ENCODE results near the gene CTNNB1.

The CTNNB1 gene

GRCh38 chr3:41220906-41221677, 21.8 kb downstream of the CTNNB1 start:
- DNase-seq = no peak

- no peak for DNase-seq
Measured at GRCh38 chr3:41222012-41222411, 22.7 kb downstream of the CTNNB1 start.

- no peak for DNase-seq
Measured at GRCh38 chr3:41222501-41222900, 23.2 kb downstream of the CTNNB1 start.

GRCh38 chr3:41223078-41223477, 23.8 kb downstream of the CTNNB1 start:
- DNase-seq = no peak

DNA sequence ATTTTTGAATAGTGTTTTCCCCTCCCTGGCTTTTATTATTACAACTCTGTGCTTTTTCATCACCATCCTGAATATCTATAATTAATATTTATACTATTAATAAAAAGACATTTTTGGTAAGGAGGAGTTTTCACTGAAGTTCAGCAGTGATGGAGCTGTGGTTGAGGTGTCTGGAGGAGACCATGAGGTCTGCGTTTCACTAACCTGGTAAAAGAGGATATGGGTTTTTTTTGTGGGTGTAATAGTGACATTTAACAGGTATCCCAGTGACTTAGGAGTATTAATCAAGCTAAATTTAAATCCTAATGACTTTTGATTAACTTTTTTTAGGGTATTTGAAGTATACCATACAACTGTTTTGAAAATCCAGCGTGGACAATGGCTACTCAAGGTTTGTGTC, 24.4 kb downstream of the CTNNB1 start:
- DNase-seq = no peak

DNA sequence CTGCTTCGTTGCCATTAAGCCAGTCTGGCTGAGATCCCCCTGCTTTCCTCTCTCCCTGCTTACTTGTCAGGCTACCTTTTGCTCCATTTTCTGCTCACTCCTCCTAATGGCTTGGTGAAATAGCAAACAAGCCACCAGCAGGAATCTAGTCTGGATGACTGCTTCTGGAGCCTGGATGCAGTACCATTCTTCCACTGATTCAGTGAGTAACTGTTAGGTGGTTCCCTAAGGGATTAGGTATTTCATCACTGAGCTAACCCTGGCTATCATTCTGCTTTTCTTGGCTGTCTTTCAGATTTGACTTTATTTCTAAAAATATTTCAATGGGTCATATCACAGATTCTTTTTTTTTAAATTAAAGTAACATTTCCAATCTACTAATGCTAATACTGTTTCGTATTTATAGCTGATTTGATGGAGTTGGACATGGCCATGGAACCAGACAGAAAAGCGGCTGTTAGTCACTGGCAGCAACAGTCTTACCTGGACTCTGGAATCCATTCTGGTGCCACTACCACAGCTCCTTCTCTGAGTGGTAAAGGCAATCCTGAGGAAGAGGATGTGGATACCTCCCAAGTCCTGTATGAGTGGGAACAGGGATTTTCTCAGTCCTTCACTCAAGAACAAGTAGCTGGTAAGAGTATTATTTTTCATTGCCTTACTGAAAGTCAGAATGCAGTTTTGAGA, 25.0 kb downstream of the CTNNB1 start:
- DNase-seq = no peak

- no peak for DNase-seq
Measured at GRCh38 chr3:41234823-41235721, 35.8 kb downstream of the CTNNB1 start.

DNA sequence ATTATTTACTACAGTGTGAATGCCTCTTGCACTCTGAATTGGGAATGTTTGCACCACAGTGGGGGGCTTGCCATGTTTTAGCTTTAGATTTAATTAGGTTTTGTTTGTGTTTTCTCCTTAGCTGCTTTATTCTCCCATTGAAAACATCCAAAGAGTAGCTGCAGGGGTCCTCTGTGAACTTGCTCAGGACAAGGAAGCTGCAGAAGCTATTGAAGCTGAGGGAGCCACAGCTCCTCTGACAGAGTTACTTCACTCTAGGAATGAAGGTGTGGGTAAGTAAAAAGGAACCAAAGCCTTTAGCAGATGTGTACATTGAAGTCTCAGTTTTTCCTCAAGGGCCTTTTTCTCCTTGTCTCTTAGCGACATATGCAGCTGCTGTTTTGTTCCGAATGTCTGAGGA, 36.9 kb downstream of the CTNNB1 start:
- DNase-seq = no peak

- no peak for DNase-seq
Measured at GRCh38 chr3:41237907-41238306, 38.6 kb downstream of the CTNNB1 start.

DNA sequence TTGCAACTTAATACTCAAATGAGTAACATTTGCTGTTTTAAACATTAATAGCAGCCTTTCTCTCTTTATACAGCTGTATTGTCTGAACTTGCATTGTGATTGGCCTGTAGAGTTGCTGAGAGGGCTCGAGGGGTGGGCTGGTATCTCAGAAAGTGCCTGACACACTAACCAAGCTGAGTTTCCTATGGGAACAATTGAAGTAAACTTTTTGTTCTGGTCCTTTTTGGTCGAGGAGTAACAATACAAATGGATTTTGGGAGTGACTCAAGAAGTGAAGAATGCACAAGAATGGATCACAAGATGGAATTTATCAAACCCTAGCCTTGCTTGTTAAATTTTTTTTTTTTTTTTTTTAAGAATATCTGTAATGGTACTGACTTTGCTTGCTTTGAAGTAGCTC, 40.3 kb downstream of the CTNNB1 start:
- DNase-seq = no peak

DNA sequence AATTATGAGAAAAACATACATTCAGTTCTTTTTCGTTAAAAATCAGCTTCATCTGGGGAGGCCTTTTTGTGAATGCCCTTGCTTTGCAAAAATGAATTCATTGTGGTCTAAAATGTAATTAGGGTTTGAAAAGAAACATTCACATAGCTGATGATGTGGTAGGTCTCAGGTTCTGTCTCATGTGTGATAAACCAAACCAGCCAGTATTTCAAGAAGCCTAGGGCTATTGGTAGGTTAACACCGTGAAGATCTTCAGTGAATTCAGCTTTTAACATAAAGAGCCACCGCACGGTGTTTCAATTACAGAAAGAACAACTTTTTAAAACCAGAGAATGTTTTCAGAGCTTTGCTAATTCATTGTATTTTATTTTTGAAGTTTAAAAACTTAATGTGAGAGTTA, 41.9 kb downstream of the CTNNB1 start:
- no peak for DNase-seq

DNA sequence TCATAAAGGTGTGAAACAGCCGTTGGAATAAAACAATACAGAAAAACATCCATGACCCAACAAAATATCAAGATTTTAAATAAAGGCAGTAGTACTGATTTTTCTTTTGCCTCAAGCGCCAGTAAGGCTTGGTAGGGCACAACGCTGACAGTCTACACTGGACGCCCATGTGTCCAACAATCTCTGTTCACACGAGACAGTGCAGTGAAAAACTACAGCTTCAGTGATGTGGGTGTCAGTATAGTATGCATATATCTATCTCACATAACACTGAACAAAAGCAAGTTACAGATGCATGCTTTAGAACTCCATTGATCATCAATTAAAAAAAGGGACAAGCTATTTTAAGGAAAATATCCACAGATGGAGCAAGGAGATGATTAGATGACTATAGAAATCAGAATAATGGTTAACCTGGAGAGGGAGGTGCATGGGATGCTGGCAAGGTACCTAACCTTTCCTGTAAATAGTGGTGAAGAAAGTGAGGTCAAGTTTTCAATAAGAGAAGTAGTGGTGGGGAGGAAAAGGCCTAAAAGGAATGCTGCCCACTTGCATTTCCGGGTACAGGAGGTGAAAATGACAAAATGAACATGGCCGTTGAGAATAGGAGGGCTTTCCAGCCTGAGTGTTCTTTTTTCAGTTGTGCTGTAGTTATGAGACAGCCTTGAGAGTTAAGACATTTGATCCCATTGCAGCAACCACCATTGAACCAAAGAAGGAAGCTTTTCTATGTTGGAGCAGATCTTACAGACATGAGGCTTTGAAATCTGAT, 42.7 kb downstream of the CTNNB1 start:
- DNase-seq = no peak

GRCh38 chr3:41243183-41243582, 43.9 kb downstream of the CTNNB1 start:
- DNase-seq = no peak

GRCh38 chr3:41244620-41245336, 45.5 kb downstream of the CTNNB1 start:
- no peak for DNase-seq

DNA sequence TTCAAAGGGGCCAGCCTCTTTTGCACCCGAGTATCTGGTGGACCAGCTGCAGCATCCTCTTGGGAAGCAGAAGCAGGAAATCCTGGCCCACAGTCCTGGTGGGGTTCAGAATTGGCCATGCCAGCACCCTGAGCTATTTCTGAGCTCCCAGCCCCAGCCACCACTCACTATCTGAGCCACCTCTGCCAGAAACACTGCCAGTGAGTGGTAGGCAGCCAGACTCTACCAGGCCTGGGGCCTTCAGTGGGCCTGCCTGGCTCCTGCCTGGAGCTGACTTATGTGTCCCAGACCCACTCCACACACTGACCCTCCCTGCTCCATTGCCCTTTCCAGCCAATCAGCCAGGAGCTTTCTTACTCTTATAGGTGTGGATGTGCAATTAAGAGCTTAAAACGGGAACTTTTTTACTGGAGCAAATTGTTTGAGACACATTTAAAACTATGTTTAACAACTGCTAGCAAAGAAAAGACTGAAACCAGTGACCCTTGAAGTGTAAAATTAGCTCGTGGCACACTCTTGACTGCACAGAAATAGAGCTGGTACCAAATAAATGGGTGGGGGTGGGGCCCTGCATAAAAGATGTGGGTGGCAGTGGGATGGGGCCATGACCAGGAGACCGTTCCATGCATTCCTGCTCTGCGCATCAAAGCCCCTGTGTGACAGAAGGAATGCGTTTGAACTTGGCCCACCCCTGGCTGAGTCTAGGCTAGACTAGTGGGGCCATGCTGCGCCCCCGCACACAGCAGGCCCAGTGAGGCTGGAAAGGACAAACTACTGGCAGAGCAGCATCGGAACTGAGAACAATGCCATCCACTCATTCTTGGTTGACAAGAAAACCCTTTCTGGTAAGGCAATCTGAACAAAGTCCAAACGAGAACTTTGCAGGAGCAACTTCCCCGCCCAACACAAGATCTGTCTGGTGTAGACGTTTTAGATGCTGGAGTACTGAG, 48.0 kb downstream of the CTNNB1 start:
- DNase-seq = no peak

DNA sequence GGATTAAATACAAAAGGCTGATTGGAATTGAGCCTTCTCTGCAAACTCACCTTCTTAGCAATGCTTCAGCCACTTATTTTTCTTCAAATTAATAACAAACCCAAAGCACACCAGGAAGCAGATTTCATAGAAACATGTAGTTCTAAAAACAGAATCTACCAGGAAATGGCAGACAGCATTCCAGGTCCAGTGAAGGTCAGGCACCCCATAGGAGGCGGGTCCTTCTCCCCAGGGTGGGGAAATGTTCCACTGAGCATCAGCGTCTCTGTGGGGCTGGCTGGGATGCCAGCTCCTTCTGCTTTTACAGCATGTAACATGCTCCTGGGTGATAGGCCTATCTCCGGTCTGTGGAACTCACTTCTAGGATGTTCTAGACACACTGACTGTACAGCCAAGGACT, 49.2 kb downstream of the CTNNB1 start:
- DNase-seq = no peak

- no peak for DNase-seq
Measured at GRCh38 chr3:41249318-41249717, 50.0 kb downstream of the CTNNB1 start.

DNA sequence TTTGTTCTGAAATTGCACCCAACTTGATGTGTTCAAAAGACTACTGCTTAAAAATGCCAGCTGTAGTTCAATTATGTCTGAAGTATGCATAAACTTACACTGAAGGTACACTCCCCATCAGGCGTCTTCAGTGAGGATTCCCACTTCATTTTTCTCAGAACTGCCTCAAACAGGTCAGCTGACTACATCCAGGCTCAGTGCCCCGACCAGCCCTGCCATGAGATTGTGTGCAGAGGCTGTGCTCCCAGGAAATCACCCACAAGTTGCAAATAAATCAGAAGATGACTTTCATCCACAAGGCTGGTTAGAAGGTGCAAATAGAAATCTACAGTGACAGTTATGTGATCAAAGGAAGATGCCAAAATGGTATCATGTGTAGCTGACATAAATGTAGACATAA, 51.5 kb downstream of the CTNNB1 start:
- DNase-seq = no peak

- no peak for DNase-seq
Measured at GRCh38 chr3:41251593-41251992, 52.3 kb downstream of the CTNNB1 start.

- no peak for DNase-seq
Measured at GRCh38 chr3:41258239-41258800, 59.0 kb downstream of the CTNNB1 start.
